ENCODE results near the gene HERC3.
A peak's percentile ranks its signal among the peaks of the same experiment; 100 is the strongest.

HERC3 gene

GRCh38 chr4:88591787-88592599 lies at the start of gene HERC3:
Gene HERC3 (plus strand): TSS chr4:88592480. CDS start chr4:88605824, 13,344 bp downstream.
- peak; percentile 53 for DNase-seq

- DNase-seq: no peak
Measured at GRCh38 chr4:88549815-88550214, 42.5 kb upstream of the HERC3 start.

DNA sequence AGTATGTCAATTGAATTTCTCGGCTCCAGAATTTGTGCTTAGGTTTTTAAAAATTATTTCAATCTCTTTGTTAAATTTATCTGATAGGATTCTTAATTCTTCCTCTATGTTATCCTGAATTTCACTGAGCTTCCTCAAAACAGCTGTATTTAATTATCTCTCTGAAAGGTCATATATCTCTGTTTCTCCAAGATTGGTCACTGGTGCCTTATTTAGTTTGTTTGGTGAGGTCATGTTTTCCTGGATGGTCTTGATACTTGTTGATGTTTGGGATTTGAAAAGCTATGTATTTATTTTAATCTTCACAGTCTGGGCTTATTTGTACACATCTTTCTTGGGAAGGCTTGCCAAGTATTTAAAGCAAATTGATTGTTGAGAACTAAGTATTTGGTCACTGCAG lies 24.7 kb upstream of the HERC3 start:
- no peak for DNase-seq

DNA sequence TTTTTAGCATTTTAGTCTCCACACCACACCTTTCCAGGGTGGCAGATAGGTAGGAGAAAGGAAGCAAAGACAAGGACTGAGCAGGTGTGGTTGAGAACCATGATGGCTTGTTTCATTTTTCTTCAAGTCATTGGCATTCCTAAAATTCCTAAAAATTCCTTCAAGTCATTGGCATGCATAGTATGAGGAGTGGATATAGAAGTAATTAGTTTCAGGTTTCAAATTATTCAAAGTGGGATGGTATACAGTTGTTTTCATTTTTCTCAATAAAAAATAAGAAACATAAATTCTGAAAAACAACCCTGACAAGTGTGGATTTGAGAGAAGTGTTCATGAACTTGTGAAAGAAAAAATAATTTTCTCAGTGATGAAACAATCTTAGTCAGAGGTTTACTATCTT lies 22.3 kb upstream of the HERC3 start:
- no peak for DNase-seq

GRCh38 chr4:88573276-88573980 lies 18.9 kb upstream of the HERC3 start:
- DNase-seq: no peak

DNA sequence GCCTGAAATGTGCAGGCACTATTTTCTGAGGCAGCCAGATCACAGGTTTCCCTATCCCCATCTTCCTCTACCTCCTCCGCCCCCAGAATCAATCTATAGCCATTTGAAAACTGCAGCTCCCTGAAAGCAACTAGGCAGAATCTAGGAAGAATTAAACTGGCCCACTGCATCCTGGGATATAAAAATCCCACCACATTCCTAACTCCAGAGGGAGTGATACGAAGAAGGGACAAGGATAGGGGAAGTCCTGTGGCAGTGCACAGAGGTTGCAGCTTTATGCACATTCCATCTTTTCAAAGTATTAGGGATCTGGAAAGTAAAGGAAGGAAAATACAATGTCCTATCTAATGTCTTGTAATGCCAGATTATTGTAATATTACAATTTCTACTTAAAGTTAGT lies 18.3 kb upstream of the HERC3 start:
- no peak for DNase-seq

GRCh38 chr4:88575186-88575585 lies 17.1 kb upstream of the HERC3 start:
- no peak for DNase-seq

DNA sequence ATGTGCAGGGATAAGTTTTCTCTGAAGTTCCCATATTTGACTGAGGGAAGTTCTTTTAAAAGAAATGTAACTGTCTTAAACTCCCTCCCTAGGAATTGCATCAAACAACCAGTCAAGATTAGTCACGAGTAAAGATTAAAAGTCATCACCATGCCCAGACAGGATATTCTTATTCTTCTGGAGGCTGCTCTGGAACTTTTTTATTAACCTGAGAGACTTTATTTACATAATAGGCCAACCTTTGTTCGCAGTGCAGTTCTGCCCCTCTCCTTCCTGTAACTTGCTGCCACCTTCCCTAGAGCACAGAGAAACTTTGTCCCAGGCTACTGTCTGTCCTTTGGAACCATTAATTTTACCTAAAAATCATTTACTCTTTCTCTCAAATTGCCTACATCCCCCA lies 9.8 kb upstream of the HERC3 start:
- no peak for DNase-seq

DNA sequence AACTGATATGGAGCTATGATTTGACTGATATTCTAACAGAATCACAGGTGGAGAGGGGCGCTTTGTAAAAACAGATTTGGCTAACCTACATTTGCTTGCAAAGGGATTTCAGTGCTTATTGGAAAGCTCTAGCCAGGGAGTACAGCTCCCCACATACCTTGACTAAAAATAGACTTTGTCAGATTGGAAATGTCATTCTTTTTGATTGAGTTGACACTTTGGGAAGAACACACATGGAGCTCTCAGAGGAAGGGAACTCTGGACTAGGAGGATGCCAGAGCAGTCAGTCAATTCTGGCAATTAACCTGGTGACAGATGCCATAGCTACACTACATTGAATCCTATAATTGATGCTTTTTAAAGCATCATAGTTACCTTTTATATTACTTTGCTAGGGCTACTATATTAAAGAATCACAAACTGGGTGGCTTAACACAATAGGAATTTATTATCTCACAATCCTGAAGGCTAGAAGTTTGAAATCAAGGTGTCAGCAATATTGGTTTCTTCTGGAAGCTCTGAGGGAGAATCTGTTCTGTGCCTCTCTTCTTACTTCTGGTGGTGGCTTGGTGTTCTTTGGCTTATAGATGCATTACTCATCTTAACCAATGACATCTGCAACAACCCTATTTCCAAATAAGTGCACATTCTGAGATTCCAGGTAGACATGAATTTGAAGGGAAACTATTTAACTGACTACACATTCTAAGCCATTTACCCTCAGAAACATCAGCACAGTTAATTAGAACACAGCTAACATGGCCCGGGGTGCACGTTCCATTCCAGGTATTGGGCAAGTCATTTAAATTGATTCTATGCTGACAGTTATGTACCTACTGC lies 8.4 kb upstream of the HERC3 start:
- DNase-seq: no peak

- DNase-seq: no peak
Measured at GRCh38 chr4:88584471-88584900, 7.8 kb upstream of the HERC3 start.

- no peak for DNase-seq
Measured at GRCh38 chr4:88585917-88586316, 6.4 kb upstream of the HERC3 start.

- no peak for DNase-seq
Measured at GRCh38 chr4:88587306-88587705, 5.0 kb upstream of the HERC3 start.

DNA sequence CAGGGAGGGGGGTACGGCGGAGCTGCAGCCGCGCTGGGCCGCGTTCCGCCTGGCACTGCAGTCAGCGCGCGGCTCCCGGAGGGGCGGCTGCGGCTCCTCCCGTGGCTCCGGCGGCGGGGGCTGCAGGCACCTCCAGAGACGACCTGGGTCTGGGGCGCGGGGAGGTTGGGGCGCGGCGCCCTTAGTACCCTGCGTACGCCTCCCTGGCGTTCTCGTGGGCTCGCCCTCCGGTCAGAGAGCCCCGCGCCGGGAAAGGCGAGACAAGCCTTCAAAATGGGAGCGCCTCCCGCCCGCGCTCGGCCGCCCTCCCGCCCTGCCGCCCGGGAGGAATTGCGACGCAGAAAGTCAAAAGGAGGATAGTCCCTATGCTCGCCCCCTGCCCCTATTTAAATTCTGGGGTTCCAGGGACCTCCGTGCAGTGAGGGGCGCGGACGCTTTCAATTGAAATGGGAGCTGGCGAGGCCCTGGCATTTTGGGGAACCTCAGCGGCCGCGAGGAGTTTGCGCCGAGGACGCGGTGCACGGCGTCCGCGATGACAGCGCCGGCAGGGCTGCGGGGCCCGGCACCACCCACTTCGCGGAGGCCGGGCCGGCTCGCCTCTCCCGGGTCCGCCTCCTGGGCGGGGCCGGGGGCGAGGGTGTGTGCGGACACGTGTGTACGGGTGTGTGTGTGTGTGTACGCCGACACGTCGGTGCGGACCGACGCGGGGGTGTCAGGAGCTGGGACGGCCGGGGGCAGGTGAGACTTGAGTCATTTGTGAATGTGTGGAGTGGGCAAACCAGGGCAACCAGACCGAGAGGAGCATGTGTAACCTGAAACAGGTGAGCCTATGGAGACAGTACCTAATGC lies 544 bp downstream of the HERC3 start:
- DNase-seq: peak; percentile 33

DNA sequence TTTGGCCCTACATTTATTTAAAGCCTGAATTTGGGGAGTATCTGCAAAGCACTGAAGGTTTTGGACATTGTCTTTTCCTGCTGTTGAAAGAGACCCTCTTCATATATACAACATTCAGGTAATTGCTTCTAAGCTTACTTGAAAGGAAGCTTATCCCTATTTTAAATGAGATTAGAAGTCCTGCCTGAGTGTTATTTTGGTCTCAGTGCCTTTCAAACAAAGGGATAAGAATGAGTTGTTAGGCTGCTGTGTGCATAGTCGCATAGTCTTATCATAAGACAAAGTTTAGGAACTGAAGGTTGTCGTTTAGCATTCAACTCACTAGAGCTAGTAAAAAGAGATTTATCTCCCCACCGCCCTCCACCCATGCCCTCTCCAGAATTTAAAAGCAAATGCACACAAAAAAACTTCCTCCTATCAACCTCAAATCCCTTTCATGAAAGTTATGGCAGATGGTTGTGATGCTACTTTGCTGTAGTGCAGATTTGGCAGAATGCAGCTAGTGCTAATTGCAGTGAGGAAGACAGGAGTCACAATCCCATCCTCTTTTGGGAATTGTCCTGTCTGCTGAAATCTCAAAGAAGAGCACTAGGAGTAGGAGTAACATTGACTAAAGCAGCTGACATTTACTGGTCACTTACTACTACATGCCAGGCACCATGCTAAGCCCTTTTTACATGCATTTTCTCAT lies 5.8 kb downstream of the HERC3 start:
- DNase-seq: no peak

GRCh38 chr4:88599298-88599697 lies 7.0 kb downstream of the HERC3 start:
- no peak for DNase-seq

- no peak for DNase-seq
Measured at GRCh38 chr4:88599714-88600113, 7.4 kb downstream of the HERC3 start.

- no peak for DNase-seq
Measured at GRCh38 chr4:88600176-88600838, 8.0 kb downstream of the HERC3 start.

DNA sequence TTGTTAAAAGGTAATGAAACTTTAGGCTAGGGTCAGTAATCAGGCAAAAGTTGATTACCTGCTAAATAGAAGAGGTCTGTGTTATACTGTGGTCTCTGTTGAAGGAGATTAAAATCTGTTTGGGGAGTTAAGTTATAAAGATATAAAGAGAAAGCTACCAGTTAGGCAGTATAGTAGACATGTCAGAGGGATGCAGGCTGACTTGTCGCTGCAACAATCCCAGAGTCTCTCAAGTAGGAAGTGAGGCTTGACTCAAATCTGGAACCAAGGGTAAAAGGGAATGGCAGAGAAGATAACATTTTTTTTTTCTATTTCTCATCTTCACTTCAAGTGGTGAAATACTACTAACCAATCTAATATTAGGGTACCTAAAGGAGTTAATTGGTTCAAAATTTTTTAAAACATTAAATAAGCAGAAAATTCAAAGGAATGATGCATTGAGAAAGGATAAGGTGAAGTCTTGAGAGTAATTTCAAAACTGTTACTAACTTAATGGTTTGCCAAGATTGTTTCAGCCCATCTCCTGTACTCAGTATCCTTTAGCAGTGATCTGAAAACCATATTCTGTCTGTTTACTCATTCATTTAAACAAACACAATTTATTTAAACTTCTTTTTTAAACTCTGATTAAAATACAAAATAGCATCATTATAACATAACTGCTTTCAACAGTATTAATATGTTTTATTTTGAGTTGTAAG lies 12.8 kb downstream of the HERC3 start:
- DNase-seq: no peak

DNA sequence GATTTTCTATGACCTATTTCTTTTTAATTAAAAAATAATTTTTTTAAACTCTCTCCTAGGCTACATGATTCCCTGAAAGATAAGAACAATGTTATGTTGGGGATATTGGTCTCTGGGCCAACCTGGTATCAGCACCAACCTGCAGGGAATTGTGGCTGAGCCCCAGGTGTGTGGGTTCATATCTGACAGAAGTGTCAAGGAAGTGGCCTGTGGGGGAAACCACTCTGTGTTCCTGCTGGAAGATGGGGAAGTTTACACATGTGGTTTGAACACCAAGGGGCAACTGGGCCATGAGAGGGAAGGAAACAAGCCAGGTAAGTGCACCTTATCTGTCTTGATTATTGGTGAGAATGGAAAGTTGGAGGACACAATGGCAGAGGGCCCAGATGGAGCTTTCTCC lies 13.5 kb downstream of the HERC3 start:
- no peak for DNase-seq

GRCh38 chr4:88606832-88607231 lies 14.6 kb downstream of the HERC3 start:
- DNase-seq: no peak

DNA sequence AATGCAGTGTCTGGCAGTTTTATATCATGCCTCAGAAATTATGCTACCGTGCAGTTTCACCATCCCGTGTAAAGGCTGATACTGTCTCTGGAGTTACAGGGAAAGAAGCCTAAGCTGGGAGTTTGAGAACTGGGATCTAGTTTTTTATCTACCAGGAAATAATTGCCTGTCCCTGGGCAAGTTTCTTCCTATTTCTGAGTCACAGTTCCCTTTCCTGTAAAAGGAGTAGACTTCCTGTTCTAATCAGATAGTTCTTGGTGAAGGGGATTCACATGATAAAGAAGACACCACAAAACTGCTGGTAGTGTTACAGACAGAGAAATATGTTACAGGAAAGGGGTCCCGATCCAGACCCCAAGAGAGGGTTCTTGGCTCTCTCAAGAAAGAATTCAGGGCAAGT lies 17.1 kb downstream of the HERC3 start:
- no peak for DNase-seq

All from NCI-H748 treated with DMSO at 0.1 percent for 48 hours (cell line).